Middle frontal gyrus (tissue), 1 donor: ENCODE results near the gene ANKRD33B.
A peak's percentile ranks its signal among the peaks of the same experiment; 100 is the strongest.
"Not testable (repeated sequence)": the region's sequence is repeated elsewhere in the genome, so short reads cannot be mapped to it uniquely, and the experiment has no call there.

Source experiments
- DNase-seq: peaks from one replicate; pipeline ENCODE4 v3.0.0-alpha.2; 2015; ENCODE audit warnings: low spot score; ENCODE audit errors: extremely low spot score

The ANKRD33B gene

DNA sequence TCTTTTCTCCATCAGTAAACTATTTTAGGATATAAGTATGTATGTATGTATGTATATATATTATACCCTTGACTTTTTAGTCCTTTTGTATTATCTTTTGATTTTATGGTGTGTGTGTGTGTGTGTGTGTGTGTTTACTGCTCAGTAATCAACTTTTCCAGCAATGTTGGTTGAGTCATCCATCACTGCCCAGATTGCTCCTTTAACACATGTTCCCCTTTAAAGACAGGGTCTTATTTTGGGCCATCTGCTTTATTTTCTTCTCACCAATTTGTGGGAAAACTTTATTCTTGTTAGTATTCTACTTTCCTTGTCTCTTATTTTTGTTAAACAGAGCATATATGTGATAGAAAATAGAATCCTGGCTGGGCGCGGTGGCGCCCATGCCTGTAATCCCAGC lies 28.1 kb downstream of the ANKRD33B start:
- DNase-seq, result no peak

GRCh38 chr5:10592601-10593000 lies 28.7 kb downstream of the ANKRD33B start:
- no peak for DNase-seq

DNA sequence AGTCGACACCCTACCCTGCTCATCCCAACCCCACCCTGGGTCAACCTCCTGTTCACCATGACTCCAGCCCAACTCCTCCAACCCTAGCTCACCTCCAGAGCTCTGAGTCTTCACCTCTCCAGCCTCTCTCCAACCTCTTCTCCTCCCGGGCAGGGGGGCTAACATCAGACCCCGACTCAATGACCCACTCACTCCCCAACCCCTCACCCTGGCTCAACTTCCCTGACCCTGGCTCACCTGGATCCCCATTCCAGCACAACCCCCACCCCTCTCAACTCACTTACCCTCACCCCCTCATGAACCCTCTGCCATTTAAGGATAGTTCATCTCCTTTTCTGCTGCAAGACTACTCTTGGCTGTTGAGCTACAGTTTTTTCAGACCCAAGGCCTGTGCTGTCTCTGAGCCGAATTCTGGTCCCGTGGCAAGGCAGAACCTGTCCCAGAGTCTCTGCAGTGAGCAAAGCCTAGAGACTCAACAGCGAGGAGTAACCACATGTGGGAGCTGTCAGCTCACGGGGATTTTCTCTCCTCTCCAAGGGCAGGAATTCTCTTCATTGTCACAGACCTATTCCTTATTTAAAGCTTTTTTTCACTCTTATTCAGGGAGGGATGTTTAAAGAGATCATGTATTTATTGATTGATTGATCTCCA lies 29.8 kb downstream of the ANKRD33B start:
- DNase-seq, result no peak

DNA sequence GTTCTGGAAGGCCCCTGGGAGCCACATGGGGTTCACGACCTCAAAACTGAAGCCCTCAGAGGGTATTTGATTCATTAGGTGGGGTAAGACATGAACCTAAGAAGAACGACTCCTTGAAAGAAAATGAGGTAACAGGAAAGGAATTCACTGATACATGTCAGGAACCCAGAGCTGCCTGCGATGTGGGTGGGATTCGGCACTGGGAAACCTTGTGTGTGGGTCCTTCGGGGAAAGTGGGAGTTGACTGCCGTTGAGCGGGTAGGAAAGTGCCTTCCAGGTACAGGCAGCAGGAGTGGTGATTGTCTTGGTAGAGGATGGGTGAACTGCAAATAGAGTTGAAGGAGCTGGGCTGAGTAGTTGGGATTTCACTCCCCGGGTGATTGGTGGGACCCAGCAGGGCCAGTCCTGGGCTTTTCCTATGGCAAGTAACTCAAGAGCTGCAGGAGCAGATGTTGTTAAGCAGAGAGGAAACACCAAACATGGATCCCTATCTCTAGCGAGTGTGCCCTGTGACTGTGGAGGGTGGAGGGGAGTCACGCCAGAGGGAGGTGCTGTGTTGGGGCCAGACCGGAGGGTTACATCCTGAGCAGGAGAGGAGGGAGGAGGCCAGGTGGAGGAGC lies 30.8 kb downstream of the ANKRD33B start:
- no peak for DNase-seq

DNA sequence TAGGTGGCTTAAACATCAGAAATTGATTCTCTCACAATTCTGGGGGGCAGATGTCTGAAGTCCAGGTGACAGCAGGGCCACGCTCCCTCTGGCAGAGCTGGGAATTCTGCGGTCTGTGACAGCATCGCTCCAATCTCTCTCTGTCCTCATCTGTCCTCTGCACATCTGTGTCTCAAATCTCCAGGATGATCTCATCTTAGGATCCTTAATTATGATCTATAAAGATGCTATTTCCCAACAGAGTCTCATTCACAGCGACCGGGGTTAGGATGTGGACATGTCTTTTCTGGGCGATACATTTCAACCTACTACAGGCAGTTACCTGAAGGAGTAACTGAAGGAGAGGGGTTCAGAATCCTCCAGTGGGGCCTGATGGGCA lies 31.4 kb downstream of the ANKRD33B start:
- no peak for DNase-seq

- DNase-seq, result no peak
Observed at GRCh38 chr5:10595672-10596309, 31.9 kb downstream of the ANKRD33B start.

DNA sequence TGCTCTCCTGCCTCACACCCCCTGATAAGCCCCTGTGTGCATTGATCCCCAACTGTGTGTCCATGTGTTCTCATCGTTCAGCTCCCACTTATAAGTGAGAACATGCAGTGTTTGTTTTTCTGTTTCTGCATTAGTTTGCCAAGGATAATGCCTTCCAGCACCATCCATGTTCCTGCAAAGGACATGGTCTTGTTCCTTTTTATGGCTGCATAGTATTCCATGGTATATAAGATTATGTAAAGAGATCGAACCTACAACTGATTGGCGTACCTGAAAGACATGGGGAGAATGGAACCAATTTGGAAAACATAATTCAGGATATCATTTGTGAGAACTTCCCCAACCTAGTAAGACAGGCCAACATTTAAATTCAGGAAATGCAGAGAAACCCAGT lies 32.4 kb downstream of the ANKRD33B start:
- no peak for DNase-seq

- no peak for DNase-seq
Observed at GRCh38 chr5:10596886-10597451, 33.1 kb downstream of the ANKRD33B start.

DNA sequence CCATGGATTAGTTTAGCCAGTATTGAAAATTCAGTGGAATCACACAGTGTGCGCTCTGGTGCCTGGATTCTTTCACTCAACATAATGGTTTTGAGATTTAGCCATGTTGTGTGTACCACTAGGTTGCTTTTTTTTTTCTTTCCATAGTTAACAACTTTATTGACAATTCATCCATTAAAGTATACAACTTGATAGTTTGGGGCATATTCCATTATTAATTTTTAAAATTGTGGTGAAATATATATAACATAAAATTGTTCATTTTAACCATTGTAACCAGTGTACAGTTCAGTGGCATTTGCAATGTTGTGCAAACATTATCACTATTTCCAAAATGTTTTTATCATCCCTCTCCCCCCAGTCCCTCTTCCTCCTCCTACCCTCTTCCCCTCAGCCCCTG lies 35.2 kb downstream of the ANKRD33B start:
- DNase-seq, result no peak

DNA sequence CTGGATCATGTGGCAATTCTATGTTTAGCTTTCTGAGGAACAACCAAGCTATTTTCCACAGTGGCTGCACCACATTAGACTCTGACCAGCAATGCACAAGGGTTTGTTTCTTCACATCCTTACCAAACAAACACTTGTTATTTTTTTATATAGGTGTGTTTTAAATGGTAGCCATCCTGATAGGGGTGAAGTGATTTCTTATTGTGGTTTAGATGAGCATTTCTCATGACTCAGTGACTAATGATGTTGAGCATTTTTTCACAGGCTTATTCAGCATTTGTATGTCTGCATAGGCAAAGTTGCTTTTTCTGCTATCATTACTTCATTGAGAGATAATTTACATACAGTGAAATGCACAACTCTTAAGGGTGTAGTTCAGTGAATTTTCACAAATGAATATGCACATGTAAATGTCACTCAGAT lies 36.0 kb downstream of the ANKRD33B start:
- DNase-seq, result no peak

- peak; percentile 23 for DNase-seq
Observed at GRCh38 chr5:10600626-10601245, 36.9 kb downstream of the ANKRD33B start.

DNA sequence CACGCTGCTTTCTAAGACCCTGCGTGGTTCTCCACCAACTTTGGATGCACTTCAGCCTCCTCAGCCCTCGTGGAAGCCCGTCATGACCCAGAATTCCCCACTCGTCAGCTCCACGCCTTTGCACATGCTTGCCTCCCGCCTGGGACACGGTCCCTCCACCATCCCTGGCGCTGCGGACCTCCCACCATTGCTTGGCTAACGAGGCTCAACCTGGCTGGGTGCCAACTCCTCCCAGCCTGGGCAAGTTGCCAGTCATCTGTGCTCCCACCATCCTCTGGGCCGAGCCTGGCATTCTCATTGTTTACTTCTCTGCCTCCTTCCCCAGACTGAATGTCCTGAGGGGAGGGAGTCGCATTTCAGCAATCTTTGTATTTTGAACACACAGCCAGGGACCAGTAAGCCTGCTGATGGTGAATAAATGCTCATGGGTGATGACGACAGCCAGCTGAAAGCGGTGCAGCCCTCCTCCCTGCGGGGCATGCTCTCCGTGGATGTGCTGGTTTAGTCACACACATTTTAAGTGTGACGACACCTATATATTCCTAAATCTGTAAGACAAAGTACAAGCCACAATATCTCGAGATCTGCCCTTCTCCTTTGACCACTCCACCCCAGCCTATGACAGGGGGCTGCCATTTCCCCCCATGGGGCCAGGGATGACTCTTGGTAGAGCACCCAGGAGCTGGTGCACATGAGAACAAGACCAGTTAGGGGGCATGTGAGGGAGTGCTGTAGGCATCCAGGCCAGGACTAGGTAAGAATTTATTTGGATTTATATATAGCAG lies 37.6 kb downstream of the ANKRD33B start:
- DNase-seq, result peak; percentile 72

GRCh38 chr5:10602031-10602806 lies 38.3 kb downstream of the ANKRD33B start:
- DNase-seq, result peak; percentile 50

- DNase-seq, result no peak
Observed at GRCh38 chr5:10604975-10605374, 41.1 kb downstream of the ANKRD33B start.

DNA sequence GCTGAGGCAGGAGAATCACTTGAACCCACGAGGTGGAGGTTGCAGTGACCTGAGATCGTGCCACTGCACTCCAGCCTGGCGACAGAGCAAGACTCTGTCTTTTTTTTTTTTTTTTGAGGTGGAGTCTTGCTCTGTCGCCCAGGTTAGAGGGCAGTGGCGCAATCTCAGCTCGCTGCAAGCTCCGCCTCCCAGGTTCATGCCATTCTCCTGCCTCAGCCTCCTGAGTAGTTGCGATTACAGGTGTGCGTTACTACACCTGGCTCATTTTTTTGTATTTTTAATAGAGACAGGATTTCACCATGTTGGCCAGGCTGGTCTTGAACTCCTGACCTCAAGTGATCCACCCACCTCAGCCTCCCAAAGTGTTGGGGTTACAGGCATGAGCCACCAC lies 42.8 kb downstream of the ANKRD33B start:
- DNase-seq, result not testable (repeated sequence)

DNA sequence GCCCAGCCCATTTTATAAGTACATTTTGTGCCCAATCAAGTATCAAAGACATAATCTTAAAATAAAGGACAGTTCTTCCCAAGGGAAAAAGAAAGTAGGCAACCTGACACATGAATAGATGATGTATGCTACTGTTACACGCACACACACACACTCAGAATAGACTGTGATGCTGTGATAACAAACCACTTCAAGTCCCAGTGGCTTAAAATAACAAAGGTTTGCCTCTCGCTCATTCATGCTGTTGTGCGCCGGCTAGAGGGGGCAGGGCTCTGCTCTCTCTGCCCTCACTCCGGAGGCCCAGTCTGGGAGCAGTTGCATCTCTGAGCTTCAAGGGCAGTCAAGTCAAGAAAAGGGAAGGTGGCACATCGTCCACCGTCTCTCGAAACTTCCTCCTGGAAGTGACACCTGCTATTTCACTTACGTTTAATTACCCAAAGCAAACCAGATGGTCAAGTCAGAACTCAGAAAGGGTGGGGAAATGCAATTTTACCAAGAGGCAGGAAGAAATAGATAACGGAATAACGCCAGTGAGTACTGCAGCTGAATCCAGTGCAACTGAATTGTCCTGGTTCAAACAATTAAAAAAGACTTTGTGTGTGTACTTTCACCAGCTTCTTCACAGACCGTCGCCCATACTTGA lies 43.3 kb downstream of the ANKRD33B start:
- DNase-seq, result no peak

- DNase-seq, result no peak
Observed at GRCh38 chr5:10607666-10608073, 43.8 kb downstream of the ANKRD33B start.

DNA sequence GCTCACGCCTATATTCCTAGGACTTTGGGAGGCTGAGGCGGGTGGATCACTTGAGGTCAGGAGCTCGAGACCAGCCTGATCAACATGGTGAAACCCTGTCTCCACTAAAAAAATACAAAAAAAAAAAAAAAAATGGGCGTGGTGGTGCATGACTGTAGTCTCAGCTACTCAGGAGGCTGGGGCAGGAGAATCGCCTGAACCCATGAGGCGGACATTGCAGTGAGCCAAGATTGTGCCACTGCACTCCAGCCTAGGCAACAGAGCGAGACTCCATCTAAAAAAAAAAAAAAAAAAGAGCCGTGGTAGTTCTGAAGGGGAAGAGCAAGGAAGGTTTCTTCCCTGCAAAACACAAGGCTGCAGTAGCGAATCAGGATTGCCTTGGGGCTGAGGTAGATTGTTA lies 44.2 kb downstream of the ANKRD33B start:
- not testable (repeated sequence) for DNase-seq

- no peak for DNase-seq
Observed at GRCh38 chr5:10610058-10610457, 46.2 kb downstream of the ANKRD33B start.

- no peak for DNase-seq
Observed at GRCh38 chr5:10611290-10611689, 47.4 kb downstream of the ANKRD33B start.
